Heart left ventricle (tissue), 16 donors: ENCODE measurements around the gene PRKAA2. TPM values are rescaled to one million over a fixed set of nuclear protein-coding genes. Genes with fewer than 3 reads are reported as not detected.

Source experiments
- ATAC-seq, 4 donors: fragments of 200-7000 bp; cut with Tn5 transposase; one replicate each; pipeline ENCODE4 v1.9.1; 2020 to 2022; ENCODE audit warnings: moderate library complexity in 4 of 4, mild to moderate bottlenecking in 3 of 4, moderate number of reproducible peaks in 1 of 4
- DNase-seq, 5 donors: peaks; one replicate each; pipeline ENCODE4 v3.0.0-alpha.2; 2020
- H3K27ac ChIP-seq, 12 donors: fragments of 200-600 bp; sonication (generic) in 4 of 12; one replicate each; pipeline versions ENCODE4 v1.5.0 to v1.8.0; 2016 to 2022; ENCODE audit warnings: mild to moderate bottlenecking in 2 of 12
- H3K27me3 ChIP-seq, 9 donors: fragments of 200-600 bp; sonication (generic) in 2 of 9; one replicate each; pipeline versions ENCODE4 v1.5.1 to v1.8.0; 2016 to 2022; ENCODE audit warnings: mild to moderate bottlenecking in 3 of 9
- H3K36me3 ChIP-seq, 9 donors: fragments of 200-600 bp; sonication (generic) in 2 of 9; one replicate each; pipeline versions ENCODE4 v1.5.0 to v1.8.0; 2018 to 2022; ENCODE audit warnings: mild to moderate bottlenecking in 2 of 9
- H3K4me1 ChIP-seq, 12 donors: fragments of 200-600 bp; sonication (generic) in 4 of 12; one replicate each; pipeline versions ENCODE4 v1.5.0 to v1.8.0; 2016 to 2022; ENCODE audit warnings: mild to moderate bottlenecking in 3 of 12
- H3K4me3 ChIP-seq, 12 donors: fragments of 200-600 bp; sonication (generic) in 4 of 12; one replicate each; pipeline versions ENCODE4 v1.5.0 to v1.8.0; 2017 to 2022; ENCODE audit warnings: mild to moderate bottlenecking in 9 of 12, moderate library complexity in 4 of 12
- H3K9me3 ChIP-seq, 12 donors: fragments of 200-600 bp; sonication (generic) in 4 of 12; one replicate each; pipeline versions ENCODE4 v1.5.0 to v1.8.0; 2016 to 2022; ENCODE audit warnings: mild to moderate bottlenecking in 1 of 12
- CTCF ChIP-seq, 12 donors: fragments of 200-600 bp; sonication (generic) in 4 of 12; IDR thresholded peaks; one replicate each; pipeline versions ENCODE4 v1.5.0 to v1.8.0; 2018 to 2022; ENCODE audit warnings: antibody characterized with exemption in 12 of 12, mild to moderate bottlenecking in 5 of 12
- POLR2A ChIP-seq, 2 donors: fragments of 450-650 bp; IDR thresholded peaks; one replicate each; pipeline ENCODE4 v1.6.1; 2017; ENCODE audit warnings: antibody characterized with exemption in 2 of 2, mild to moderate bottlenecking in 2 of 2, moderate library complexity in 2 of 2
- WGBS, 4 donors: extraction: QIAGEN DNeasy Blood & Tissue Kit in 2 of 4; methylation state at CpG; one replicate each; pipeline versions ENCODE4 v1.1.5 to v1.1.7; 2013 to 2018; 5-methylcytosine and 5-hydroxymethylcytosine counted together
- intact Hi-C, 10 donors: fragments of 100-400 bp; cut with DNase I; formaldehyde crosslinking; loops; one replicate each; pipeline versions ENCODE4 v1.11.1 to v1.14.2; 2022
- polyA plus RNA-seq, 2 donors: library from polyadenylated mRNA; stranded (reverse); fragments of 200-250 nt; gene quantifications; one replicate each; pipeline ENCODE4 v1.2.3, GENCODE V29; 2013
- total RNA-seq, 9 donors: library from RNA; depleted of rRNA in 2 of 9; stranded (reverse); fragments of >200 nt in 2 of 9; fragmentation: NEBNext Ultra II Directional in 3 of 9; extraction: Animal tissue kit (Norgen Biotek cat#: 25700) in 3 of 9; gene quantifications; one replicate each; pipeline versions ENCODE4 v1.1.0 to v1.2.4, GENCODE V29; 2016 to 2023
- donor health status: ischemic (EF 13 %, LVEDD 7.1; RV severe dilation, severe dysfunction).
- donor health status: healthy with polysubstance abuse.
- donor health status: DM: no; HTN: yes; CAD: no.
- donor health status: DM: no; HTN: no; CAD: no.
- donor health status: ischemic (EF 25% LVEDD 6.9; RV normal size, moderate dysfunction).
- donor health status: ischemic (EF 25% LVEDD 5.7; RV mildly dilated, moderate dysfunction).
- donor health status: healthy.
- donor health status: DM: yes; HTN: yes; CAD: no.
- donor health status: ischemic (EF 35%, LVEDD 5.7; RV mildly dilated, moderate dysfunction).
- donor health status: nonischemic (EF 11% LVEDD 7.7; RV severe dilation, severe dysfunction).
- donor health status: DM: yes; HTN: yes; CAD: no.
- donor health status: PGD.
- donor health status: ischemic (EF 29% LVEDD 5.4; RV normal size, mild dysfunction).
- donor health status: nonischemic (EF 23%, LVEDD 6.1; RV moderate dilation, normal function).

The PRKAA2 gene
- total and polyA plus RNA-seq, 11 donors, result 17.6 to 163 (median 105) TPM

- WGBS, 4 donors, result 84 to 86% (median 86%) methylated on average over 4 of the region's 4 CpGs
- TF ChIP-seq CTCF (IDR thresholded peaks at IDR 0.05) (no peak), POLR2A (IDR thresholded peaks at IDR 0.05) (no peak)
- H3K4me1 ChIP-seq, result peaks cover 0 to 50% (median 4%) of the 10 kb centered on the region in 12 donors
Measured at GRCh38 chr1:56671085-56671484, 26.0 kb downstream of the PRKAA2 start.

GRCh38 chr1:56671542-56671941 is 26.4 kb downstream of the PRKAA2 start:
- Histone ChIP-seq H3K27me3 (no peaks in the 10 kb centered on the region), H3K4me1 (peaks cover 0 to 46% (median 3%) of the 10 kb centered on the region in 12 donors), H3K4me3 (no peak overlapping the region), H3K36me3 (no peaks in the 10 kb centered on the region), H3K9me3 (no peaks in the 10 kb centered on the region), H3K27ac (no peak overlapping the region)
- intact Hi-C loops, result no loop called here
- DNase-seq, result no peak
- TF ChIP-seq POLR2A (IDR thresholded peaks at IDR 0.05) (no peak), CTCF (IDR thresholded peaks at IDR 0.05) (no peak)
- peak in 2 of 4 donors; percentile 34 to 42 for ATAC-seq
- WGBS, 4 donors, result 68 to 86% (median 78%) methylated on average over 2 of the region's 2 CpGs

More at GRCh38 chr1:56671085-56671484, 26.0 kb downstream of the PRKAA2 start:
- no peak for DNase-seq
- no peak for ATAC-seq
- Histone ChIP-seq H3K27ac (no peak overlapping the region), H3K27me3 (no peaks in the 10 kb centered on the region), H3K36me3 (no peaks in the 10 kb centered on the region), H3K4me3 (no peak overlapping the region), H3K9me3 (no peaks in the 10 kb centered on the region)
- intact Hi-C loops, result no loop called here

- Histone ChIP-seq H3K27me3 (no peaks in the 10 kb centered on the region), H3K9me3 (no peaks in the 10 kb centered on the region), H3K27ac (peak overlapping the region in 1 of 12 donors; percentile 28), H3K4me3 (no peak overlapping the region), H3K4me1 (peaks cover 0 to 43% (median 3%) of the 10 kb centered on the region in 12 donors), H3K36me3 (no peaks in the 10 kb centered on the region)
- intact Hi-C loops, result no loop called here
- 0 to 74% (median 55%) methylated on average over 1 of the region's 1 CpG for WGBS, 4 donors
- DNase-seq (no peak), ATAC-seq (no peak)
- TF ChIP-seq CTCF (IDR thresholded peaks at IDR 0.05) (no peak), POLR2A (IDR thresholded peaks at IDR 0.05) (no peak)
Measured at GRCh38 chr1:56672579-56672978, 27.5 kb downstream of the PRKAA2 start.

- Histone ChIP-seq H3K27ac (peak overlapping the region in 4 of 12 donors; percentile 12 to 43 (median 28)), H3K36me3 (peaks cover 0 to 7% (median 0%) of the 10 kb centered on the region in 9 donors), H3K27me3 (no peaks in the 10 kb centered on the region), H3K4me3 (no peak overlapping the region), H3K4me1 (peaks cover 0 to 31% (median 3%) of the 10 kb centered on the region in 12 donors), H3K9me3 (no peaks in the 10 kb centered on the region)
- intact Hi-C loops, result no loop called here
- TF ChIP-seq POLR2A (IDR thresholded peaks at IDR 0.05) (no peak), CTCF (IDR thresholded peaks at IDR 0.05) (no peak)
- no peak for DNase-seq
- peak in 2 of 4 donors; percentile 26 to 33 for ATAC-seq
Measured at GRCh38 chr1:56675763-56676162, 30.6 kb downstream of the PRKAA2 start.
